Stimulated activated CD8-positive, alpha-beta memory T cell treated with anti-CD3 and anti-CD28 coated beads, Interleukin-4, amount 100 ng/mL, for 1 hour (primary cell): ENCODE results near the gene PSMG2.

Experiments used
- DNase-seq, 2 donors: peaks; one replicate each; pipeline ENCODE4 v3.0.0-alpha.2; 2020; ENCODE audit warnings: low read depth in 2 of 2, low spot score in 1 of 2

Gene PSMG2, protein sequence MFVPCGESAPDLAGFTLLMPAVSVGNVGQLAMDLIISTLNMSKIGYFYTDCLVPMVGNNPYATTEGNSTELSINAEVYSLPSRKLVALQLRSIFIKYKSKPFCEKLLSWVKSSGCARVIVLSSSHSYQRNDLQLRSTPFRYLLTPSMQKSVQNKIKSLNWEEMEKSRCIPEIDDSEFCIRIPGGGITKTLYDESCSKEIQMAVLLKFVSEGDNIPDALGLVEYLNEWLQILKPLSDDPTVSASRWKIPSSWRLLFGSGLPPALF

GRCh38 chr18:12702221-12703095 lies at the start of gene PSMG2, which contains the start of gene CEP76:
Gene PSMG2, plus strand, starts transcription at chr18:12703042. Its CDS starts 66 bp downstream, at chr18:12703108.
Gene CEP76, minus strand, starts transcription at chr18:12702723. Its CDS starts 175 bp downstream, at chr18:12702548.
- DNase-seq, result peak; percentile 60 to 66

GRCh38 chr18:12654971-12655370 lies 47.9 kb upstream of the PSMG2 start:
- DNase-seq, result no peak

GRCh38 chr18:12656605-12656937 lies 46.3 kb upstream of the PSMG2 start:
- DNase-seq, result no peak

GRCh38 chr18:12656938-12657683 lies 45.7 kb upstream of the PSMG2 start:
- no peak for DNase-seq

GRCh38 chr18:12657684-12658425 lies 45.0 kb upstream of the PSMG2 start, which contains the start of gene SPIRE1:
Gene SPIRE1, minus strand, starts transcription at chr18:12658107. Its CDS starts 241 bp downstream, at chr18:12657866.
- DNase-seq, result peak in 1 of 2 donors; percentile 4

- DNase-seq, result no peak
Observed at GRCh38 chr18:12658426-12659138, 44.3 kb upstream of the PSMG2 start.

GRCh38 chr18:12659904-12660605 lies 42.8 kb upstream of the PSMG2 start:
- DNase-seq, result peak in 1 of 2 donors; percentile 4

DNA sequence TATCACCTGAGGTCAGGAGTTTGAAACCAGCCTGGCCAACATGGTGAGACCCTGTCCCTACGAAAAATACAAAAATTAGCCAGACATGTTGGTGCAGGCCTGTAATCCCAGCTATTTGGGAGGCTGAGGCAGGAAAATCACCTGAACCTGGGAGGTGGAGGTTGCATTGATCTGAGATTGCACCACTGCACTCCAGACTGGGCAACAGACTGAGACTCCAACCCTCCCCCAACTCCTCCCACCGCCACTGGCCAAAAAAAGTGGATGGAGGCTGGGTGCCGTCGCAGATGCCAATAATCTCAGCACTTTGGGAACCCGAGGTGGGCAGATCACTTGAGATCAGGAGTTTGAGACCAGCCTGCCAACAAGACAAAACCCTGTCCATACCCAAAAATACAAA lies 34.8 kb upstream of the PSMG2 start:
- no peak for DNase-seq

GRCh38 chr18:12679183-12679786 lies 23.6 kb upstream of the PSMG2 start:
- no peak for DNase-seq

DNA sequence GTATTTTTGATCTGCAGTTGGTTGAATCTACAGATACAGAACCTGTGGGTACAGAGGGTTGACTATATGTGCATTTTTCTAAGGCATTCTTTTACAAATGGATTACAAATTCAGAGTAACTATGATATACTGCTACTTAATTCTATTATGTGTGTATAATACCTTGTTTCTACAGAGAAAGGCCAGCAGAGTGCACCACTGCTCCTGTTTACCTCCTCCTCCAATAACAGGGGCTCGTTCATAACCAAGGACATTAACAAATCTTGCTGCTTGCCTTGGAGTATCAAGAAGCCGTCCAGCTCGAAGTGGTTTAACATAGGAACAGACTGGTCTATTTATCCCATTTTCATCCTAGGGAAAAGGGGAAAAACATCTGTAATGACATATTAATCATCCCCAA lies 16.7 kb upstream of the PSMG2 start:
- DNase-seq, result no peak

GRCh38 chr18:12689256-12689850 lies 13.5 kb upstream of the PSMG2 start:
- DNase-seq, result no peak

DNA sequence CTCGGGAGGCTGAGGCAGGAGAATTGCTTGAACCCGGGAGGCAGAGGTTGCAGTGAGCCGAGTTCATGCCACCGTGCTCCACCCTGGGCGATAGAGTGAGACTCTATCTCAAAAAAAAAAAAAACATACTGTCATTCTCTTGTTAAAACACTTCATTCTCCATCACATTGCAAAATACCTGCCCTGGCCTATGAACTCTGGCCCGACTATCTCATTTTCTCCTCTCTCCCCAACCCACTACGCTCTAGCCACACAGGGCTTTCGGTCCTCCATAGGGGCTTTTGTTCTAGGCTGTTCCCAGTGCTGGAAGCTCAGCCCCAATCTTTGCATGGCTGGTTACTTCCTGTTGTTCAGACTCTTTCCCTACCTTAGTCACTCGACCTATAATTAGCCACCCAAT lies 10.6 kb upstream of the PSMG2 start:
- no peak for DNase-seq

DNA sequence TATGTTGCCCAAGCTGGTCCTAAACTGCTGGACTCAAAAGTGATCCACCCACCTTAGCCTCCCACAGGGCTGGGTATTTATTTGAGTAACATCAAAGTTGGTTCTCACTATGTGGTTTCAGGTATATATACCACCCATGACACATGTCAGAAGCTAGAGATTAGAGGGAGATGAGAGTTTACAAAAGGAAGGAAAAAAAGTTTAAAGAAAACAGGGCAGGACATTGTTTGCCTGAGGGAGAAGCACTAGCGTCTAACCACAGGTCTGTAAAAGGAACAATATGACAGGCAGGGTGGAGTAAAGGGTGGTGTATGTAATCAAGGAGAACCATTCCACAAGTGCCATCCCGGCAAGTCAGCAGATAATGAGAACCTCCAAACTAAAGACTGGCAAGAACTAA lies 8.8 kb upstream of the PSMG2 start:
- DNase-seq, result no peak

GRCh38 chr18:12699747-12700146 lies 3.1 kb upstream of the PSMG2 start:
- no peak for DNase-seq

- DNase-seq, result no peak
Observed at GRCh38 chr18:12701161-12701560, 1.7 kb upstream of the PSMG2 start.

DNA sequence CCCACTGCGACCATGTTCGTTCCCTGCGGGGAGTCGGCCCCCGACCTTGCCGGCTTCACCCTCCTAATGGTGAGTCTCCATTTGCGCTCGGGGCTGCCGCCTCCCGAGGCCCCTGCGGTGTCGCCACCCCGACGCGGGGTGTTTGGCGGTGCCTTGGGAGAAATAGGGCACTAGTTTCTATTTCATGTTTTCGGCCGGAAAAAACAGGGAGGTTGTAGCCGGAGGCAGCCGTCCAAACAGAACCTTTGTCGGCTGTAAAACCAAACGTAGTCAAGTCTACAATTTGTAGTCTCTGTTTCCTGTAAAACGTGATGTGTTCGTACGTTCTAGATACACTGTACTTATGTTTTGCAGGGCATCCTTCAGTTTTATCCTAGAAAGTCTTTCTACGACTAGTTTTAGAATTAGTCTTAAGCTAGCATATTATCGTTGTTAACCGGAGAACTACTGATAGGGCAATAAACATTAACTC lies 290 bp downstream of the PSMG2 start:
- no peak for DNase-seq

DNA sequence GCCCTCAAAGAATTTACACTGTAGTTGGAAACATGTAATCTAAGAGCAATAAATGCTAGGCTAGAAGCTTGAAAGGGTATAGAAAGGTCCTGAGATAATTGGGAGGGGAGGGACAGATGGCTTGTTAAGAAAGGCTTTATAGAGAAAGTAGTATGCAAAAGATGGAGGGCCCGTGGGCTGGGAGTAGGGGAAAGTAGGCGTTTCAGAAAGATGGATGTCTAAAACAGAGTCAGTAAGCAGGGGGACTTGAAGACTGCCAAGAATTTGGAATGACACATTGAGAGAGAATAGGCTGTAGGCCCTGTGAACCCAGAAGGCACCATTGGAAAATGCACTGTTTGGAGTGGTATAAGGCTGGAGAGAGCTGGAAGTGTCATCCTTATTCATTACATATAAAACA lies 822 bp downstream of the PSMG2 start:
- DNase-seq, result no peak

DNA sequence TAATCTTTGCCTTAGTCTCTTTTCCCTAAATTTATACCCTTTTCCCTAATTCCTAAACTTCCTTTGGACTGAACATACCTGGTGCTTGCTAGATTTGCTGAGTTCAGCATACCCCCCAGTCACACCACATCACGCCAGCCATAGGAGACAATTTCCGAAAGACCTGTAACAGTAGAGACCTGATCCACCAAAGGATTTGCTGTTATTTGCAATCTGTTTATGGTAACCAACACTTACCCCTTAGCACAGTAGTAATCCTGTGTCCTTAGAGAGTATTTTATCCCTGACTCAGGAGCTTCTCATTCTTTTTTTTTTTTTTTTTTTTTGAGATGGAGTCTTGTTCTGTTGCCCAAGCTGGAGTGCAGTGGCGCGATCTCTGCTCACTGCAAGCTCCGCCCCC lies 8.6 kb downstream of the PSMG2 start:
- no peak for DNase-seq
